Neural crest cell (in vitro differentiated cells): Measurements from ENCODE around the gene ITPR1. TPM values are rescaled to one million over a fixed set of nuclear protein-coding genes. Genes with fewer than 3 reads are reported as not detected.

ENCODE experiments used
- DNase-seq: peaks from one replicate; pipeline ENCODE4 v3.0.0; 2021; ENCODE audit warnings: low read depth, mixed read lengths, low spot score
- H3K27ac Mint-ChIP-seq: one replicate; pipeline ENCODE4 v1.8.0; 2021; ENCODE audit warnings: mild to moderate bottlenecking, mixed read lengths; ENCODE audit not compliant: unreplicated experiment
- H3K27me3 Mint-ChIP-seq: 2 replicates; pipeline ENCODE4 v1.8.0; 2021; ENCODE audit warnings: low read depth, mild to moderate bottlenecking, mixed read lengths
- H3K36me3 Mint-ChIP-seq: 2 replicates; pipeline ENCODE4 v1.8.0; 2021; ENCODE audit warnings: low read depth, mild to moderate bottlenecking, mixed read lengths
- H3K4me1 Mint-ChIP-seq: 2 replicates; pipeline ENCODE4 v1.8.0; 2021; ENCODE audit warnings: mixed read lengths
- H3K4me3 Mint-ChIP-seq: one replicate; pipeline ENCODE4 v1.8.0; 2021; ENCODE audit warnings: mild to moderate bottlenecking, mixed read lengths
- H3K9me3 Mint-ChIP-seq: 2 replicates; pipeline ENCODE4 v1.8.0; 2021; ENCODE audit warnings: mixed read lengths
- total RNA-seq: library from RNA; stranded (reverse); gene quantifications from 2 replicates; pipeline ENCODE4 v1.2.1, GENCODE V29; 2021
- TF ChIP-seq, protein P1 (sequence below): fragments of 200-600 bp; sonication (generic); conservative IDR thresholded peaks from 2 replicates; pipeline ENCODE4 v1.5.0; 2021; ENCODE audit warnings: antibody characterized with exemption, mild to moderate bottlenecking

The ITPR1 gene
- total RNA-seq, 1 donor from 2014 or later: 4.8 TPM

DNA sequence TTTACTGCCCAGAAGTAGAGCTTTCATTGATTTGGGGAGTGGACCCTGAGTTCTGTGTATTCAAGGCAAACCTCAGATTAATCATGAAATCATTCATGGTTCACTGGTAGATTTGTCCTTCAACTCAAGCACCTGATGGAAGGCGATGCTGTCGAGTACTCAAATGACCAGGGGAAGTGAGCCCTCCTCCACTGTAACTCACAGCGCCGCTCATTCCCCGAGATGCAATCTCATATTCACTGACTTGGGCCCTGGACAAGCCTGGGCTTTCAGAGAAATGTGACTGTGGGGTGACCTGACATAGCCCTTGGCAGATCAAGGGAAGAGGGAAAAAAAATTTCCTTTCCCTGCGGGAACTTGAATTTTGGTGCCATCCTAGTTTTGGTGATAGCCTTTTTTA, 329.4 kb downstream of the ITPR1 start:
- no peak overlapping the region for H3K27ac Mint-ChIP-seq
- peaks cover 2% of the 10 kb centered on the region for H3K9me3 Mint-ChIP-seq
- TF ChIP-seq, protein P1, sequence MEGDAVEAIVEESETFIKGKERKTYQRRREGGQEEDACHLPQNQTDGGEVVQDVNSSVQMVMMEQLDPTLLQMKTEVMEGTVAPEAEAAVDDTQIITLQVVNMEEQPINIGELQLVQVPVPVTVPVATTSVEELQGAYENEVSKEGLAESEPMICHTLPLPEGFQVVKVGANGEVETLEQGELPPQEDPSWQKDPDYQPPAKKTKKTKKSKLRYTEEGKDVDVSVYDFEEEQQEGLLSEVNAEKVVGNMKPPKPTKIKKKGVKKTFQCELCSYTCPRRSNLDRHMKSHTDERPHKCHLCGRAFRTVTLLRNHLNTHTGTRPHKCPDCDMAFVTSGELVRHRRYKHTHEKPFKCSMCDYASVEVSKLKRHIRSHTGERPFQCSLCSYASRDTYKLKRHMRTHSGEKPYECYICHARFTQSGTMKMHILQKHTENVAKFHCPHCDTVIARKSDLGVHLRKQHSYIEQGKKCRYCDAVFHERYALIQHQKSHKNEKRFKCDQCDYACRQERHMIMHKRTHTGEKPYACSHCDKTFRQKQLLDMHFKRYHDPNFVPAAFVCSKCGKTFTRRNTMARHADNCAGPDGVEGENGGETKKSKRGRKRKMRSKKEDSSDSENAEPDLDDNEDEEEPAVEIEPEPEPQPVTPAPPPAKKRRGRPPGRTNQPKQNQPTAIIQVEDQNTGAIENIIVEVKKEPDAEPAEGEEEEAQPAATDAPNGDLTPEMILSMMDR: no peak
- no peaks in the 10 kb centered on the region for H3K27me3 Mint-ChIP-seq
- H3K36me3 Mint-ChIP-seq: peaks cover 7% of the 10 kb centered on the region
- H3K4me1 Mint-ChIP-seq: peaks cover 5% of the 10 kb centered on the region
- H3K4me3 Mint-ChIP-seq: no peak overlapping the region
- DNase-seq: no peak

- Mint-ChIP-seq H3K4me3 (no peak overlapping the region), H3K4me1 (peaks cover 5% of the 10 kb centered on the region), H3K9me3 (no peaks in the 10 kb centered on the region), H3K36me3 (peaks cover 1% of the 10 kb centered on the region), H3K27ac (no peak overlapping the region), H3K27me3 (no peaks in the 10 kb centered on the region)
- DNase-seq: no peak
- TF ChIP-seq, protein P1: no peak
These were observed 330.2 kb downstream of the ITPR1 start for GRCh38 chr3:4823385-4823784.

- H3K36me3 Mint-ChIP-seq: no peaks in the 10 kb centered on the region
- H3K4me1 Mint-ChIP-seq: peaks cover 5% of the 10 kb centered on the region
- H3K4me3 Mint-ChIP-seq: no peak overlapping the region
- no peak for DNase-seq
- H3K27ac Mint-ChIP-seq: no peak overlapping the region
- TF ChIP-seq, protein P1: no peak
- H3K9me3 Mint-ChIP-seq: no peaks in the 10 kb centered on the region
- H3K27me3 Mint-ChIP-seq: no peaks in the 10 kb centered on the region
These were observed 331.1 kb downstream of the ITPR1 start for GRCh38 chr3:4823986-4824925.

- no peak for DNase-seq
- H3K4me1 Mint-ChIP-seq: peaks cover 5% of the 10 kb centered on the region
- no peak overlapping the region for H3K27ac Mint-ChIP-seq
- H3K36me3 Mint-ChIP-seq: no peaks in the 10 kb centered on the region
- H3K4me3 Mint-ChIP-seq: no peak overlapping the region
- no peaks in the 10 kb centered on the region for H3K27me3 Mint-ChIP-seq
- TF ChIP-seq, protein P1: no peak
- no peaks in the 10 kb centered on the region for H3K9me3 Mint-ChIP-seq
These were observed 331.8 kb downstream of the ITPR1 start for GRCh38 chr3:4824926-4825325.

DNA sequence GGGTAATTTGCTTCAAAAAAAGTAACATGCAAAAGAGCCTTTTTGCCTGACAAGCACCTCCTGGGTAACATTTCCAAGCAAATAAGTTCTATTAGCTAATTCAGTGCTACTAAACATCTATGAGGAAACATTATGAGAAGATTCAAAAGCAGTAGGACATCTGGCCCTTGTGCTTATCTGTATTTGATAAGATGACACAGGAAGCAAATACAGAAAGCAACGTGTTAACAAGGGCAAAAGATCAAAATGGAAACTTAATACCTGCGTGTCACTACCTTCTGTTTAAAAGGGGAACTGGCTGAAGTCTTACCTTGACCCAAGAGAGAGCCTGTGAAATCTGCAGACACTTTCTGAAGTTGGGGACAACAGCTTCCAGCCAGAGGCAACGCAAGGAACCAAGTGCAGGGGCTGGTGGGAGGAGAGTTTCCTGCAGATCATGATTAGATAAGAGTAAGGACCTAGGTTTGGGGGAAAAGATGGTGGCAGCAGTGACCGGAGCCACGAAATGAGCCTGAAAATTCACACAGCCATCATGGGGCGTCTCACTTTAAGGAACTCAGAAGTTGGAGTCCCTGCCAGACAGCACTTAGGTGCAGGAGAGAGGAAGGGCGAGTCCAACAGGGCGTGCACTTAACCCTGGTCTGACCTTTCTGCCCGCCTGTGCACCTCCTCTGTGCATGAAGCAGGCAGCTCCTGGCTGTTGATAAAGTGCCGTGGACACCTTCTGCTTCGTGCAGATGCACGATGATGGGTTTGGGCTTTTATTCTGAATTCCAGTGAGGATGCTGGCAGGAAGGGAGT, 332.5 kb downstream of the ITPR1 start:
- H3K9me3 Mint-ChIP-seq: no peaks in the 10 kb centered on the region
- H3K36me3 Mint-ChIP-seq: no peaks in the 10 kb centered on the region
- no peak overlapping the region for H3K4me3 Mint-ChIP-seq
- no peak overlapping the region for H3K27ac Mint-ChIP-seq
- no peaks in the 10 kb centered on the region for H3K27me3 Mint-ChIP-seq
- TF ChIP-seq, protein P1: no peak
- peaks cover 7% of the 10 kb centered on the region for H3K4me1 Mint-ChIP-seq
- no peak for DNase-seq
